Transverse colon (tissue), 4 donors: Measurements from ENCODE around the gene TIMM22.

ENCODE experiments used
- EP300 ChIP-seq: sonication (generic); formaldehyde crosslinking; IDR thresholded peaks from one replicate; pipeline ENCODE4 v1.6.1; 2017; ENCODE audit warnings: antibody characterized with exemption, low read depth
- POLR2A ChIP-seq: fragments of 450-650 bp; IDR thresholded peaks from one replicate; pipeline ENCODE4 v1.6.1; 2016; ENCODE audit warnings: antibody characterized with exemption, mild to moderate bottlenecking, moderate library complexity
- POLR2AphosphoS5 ChIP-seq, 3 donors: sonication (generic); formaldehyde crosslinking; IDR thresholded peaks; one replicate each; pipeline ENCODE4 v1.6.1; 2016; ENCODE audit warnings: antibody characterized with exemption in 3 of 3
- TF ChIP-seq, protein P1 (sequence below), 5 experiments: fragments of 200-600 bp in 3 of 5; fragments of 450-650 bp in 2 of 5; sonication (generic) in 3 of 5; IDR thresholded peaks; 1 replicate in 2 of 5; 2 replicates in 3 of 5; pipeline ENCODE4 v1.5.1; 2016 to 2017; ENCODE audit warnings: antibody characterized with exemption in 5 of 5, inconsistent platforms in 3 of 5, mild to moderate bottlenecking in 2 of 5, moderate library complexity in 1 of 5

DNA sequence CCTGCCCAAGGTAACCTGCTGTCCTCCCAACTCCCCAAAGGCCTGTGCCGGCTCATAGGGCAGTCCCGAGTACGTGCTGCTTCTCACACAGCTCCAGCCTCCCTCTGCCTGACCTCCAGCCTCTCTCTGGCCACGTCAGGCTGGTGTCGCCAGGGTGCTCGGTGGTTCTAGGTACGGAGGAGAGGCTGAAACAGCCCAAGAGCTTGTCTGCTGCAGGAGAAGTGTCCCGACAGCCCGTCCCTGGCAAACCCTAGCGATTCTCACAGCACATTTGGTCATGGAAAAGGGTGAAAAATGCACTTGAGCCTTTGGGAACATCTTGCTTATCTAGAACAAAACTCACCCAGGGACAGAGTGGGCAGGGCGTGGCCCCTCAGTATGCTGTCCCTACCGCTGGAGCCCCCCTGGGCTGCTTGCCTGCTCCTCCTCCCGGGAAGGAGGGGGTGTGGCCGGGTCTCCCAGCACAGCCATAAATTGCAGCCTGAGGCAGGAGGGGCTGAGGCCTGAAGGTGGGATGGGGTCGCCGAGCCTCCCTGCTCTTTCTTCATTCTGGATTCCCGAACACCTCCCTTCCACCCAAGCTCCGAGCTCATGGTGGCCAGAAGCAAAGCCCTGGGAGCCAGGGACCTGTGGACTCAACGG is 40.4 kb downstream of the TIMM22 start:
- no peak for TF ChIP-seq POLR2A
- TF ChIP-seq, protein P1, sequence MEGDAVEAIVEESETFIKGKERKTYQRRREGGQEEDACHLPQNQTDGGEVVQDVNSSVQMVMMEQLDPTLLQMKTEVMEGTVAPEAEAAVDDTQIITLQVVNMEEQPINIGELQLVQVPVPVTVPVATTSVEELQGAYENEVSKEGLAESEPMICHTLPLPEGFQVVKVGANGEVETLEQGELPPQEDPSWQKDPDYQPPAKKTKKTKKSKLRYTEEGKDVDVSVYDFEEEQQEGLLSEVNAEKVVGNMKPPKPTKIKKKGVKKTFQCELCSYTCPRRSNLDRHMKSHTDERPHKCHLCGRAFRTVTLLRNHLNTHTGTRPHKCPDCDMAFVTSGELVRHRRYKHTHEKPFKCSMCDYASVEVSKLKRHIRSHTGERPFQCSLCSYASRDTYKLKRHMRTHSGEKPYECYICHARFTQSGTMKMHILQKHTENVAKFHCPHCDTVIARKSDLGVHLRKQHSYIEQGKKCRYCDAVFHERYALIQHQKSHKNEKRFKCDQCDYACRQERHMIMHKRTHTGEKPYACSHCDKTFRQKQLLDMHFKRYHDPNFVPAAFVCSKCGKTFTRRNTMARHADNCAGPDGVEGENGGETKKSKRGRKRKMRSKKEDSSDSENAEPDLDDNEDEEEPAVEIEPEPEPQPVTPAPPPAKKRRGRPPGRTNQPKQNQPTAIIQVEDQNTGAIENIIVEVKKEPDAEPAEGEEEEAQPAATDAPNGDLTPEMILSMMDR (IDR thresholded peaks at IDR 0.05): no peak
- no peak for TF ChIP-seq EP300
- TF ChIP-seq POLR2AphosphoS5 (IDR thresholded peaks at IDR 0.05): no peak
